B cell (primary cell): ENCODE results near the gene FURIN. TPM values are rescaled to one million over a fixed set of nuclear protein-coding genes. Genes with fewer than 3 reads are reported as not detected.

Source experiments
- ATAC-seq: fragments of 200-7000 bp; cut with Tn5 transposase; one replicate; pipeline ENCODE4 v1.10.0; 2021; ENCODE audit warnings: low read depth, mild to moderate bottlenecking, moderate number of reproducible peaks, moderate library complexity
- CTCF ChIA-PET: fragments of 350-600 bp; sonication (Branson Sonifier 250); formaldehyde crosslinking; loops from one replicate; lab custom pipeline; 2021; ENCODE audit warnings: antibody characterized with exemption, inconsistent platforms; lab: Charles Lee
- POLR2A ChIA-PET: fragments of 350-600 bp; sonication (Branson Sonifier 250); formaldehyde crosslinking; loops from one replicate; lab custom pipeline; 2021; ENCODE audit warnings: antibody characterized with exemption; lab: Charles Lee
- DNase-seq: peaks from one replicate; pipeline ENCODE4 v3.0.0; 2013
- H2AFZ ChIP-seq: 2 replicates; pipeline ENCODE4 v1.6.1; 2012; ENCODE audit warnings: mild to moderate bottlenecking, low read depth, low read length; ENCODE audit not compliant: insufficient read depth, poor library complexity, severe bottlenecking
- H3K27ac ChIP-seq, 2 donors: 1 replicate in 1 of 2; 2 replicates in 1 of 2; pipeline ENCODE4 v1.5.1; 2012 to 2013; ENCODE audit warnings: low read length in 2 of 2, mild to moderate bottlenecking in 2 of 2, moderate library complexity in 1 of 2
- H3K27me3 ChIP-seq, 4 experiments: fragments of 200-600 bp in 1 of 4; sonication (generic) in 1 of 4; replicated peaks in 1 of 4; 1 replicate in 2 of 4; 2 replicates in 2 of 4; pipeline versions ENCODE4 v1.6.1 to v1.7.0; 2013 to 2016; ENCODE audit warnings: low read length in 3 of 4, mild to moderate bottlenecking in 2 of 4, mixed read lengths in 1 of 4, moderate library complexity in 1 of 4; ENCODE audit not compliant: insufficient read depth in 4 of 4, control insufficient read depth in 3 of 4; ENCODE audit errors: control extremely low read depth in 1 of 4
- H3K36me3 ChIP-seq, 2 experiments: replicated peaks in 1 of 2; 1 replicate in 1 of 2; 2 replicates in 1 of 2; pipeline versions ENCODE4 v1.6.1 to v1.7.1; 2013; ENCODE audit warnings: low read length in 1 of 2; ENCODE audit not compliant: insufficient read depth in 2 of 2, control insufficient read depth in 1 of 2; ENCODE audit errors: control extremely low read depth in 1 of 2, extremely low read depth in 1 of 2
- H3K4me1 ChIP-seq, 2 donors: fragments of 200-600 bp in 1 of 2; sonication (generic) in 1 of 2; 1 replicate in 1 of 2; 2 replicates in 1 of 2; pipeline versions ENCODE4 v1.5.1 to v1.6.1; 2013 to 2017; ENCODE audit warnings: low read length in 2 of 2; ENCODE audit not compliant: control insufficient read depth in 2 of 2, insufficient read depth in 2 of 2
- H3K4me2 ChIP-seq: replicated peaks from 2 replicates; pipeline ENCODE3; 2012; ENCODE audit warnings: mild to moderate bottlenecking, low read depth, low read length; ENCODE audit not compliant: poor library complexity, severe bottlenecking
- H3K4me3 ChIP-seq, 5 experiments: fragments of 200-600 bp in 1 of 5; sonication (generic) in 1 of 5; 1 replicate in 3 of 5; 2 replicates in 2 of 5; pipeline versions ENCODE4 v1.5.1 to v1.7.0; 2011 to 2016; ENCODE audit warnings: low read length in 4 of 5, mild to moderate bottlenecking in 4 of 5, low read depth in 2 of 5, control low read depth in 1 of 5, moderate library complexity in 1 of 5; ENCODE audit not compliant: insufficient read depth in 1 of 5; ENCODE audit errors: control extremely low read depth in 1 of 5, extremely low read depth in 1 of 5
- H3K79me2 ChIP-seq: fragments of 200-600 bp; sonication (generic); one replicate; pipeline ENCODE4 v1.6.0; 2016; ENCODE audit warnings: low read length; ENCODE audit not compliant: control insufficient read depth, insufficient read depth
- H3K9ac ChIP-seq: fragments of 200-600 bp; sonication (generic); 2 replicates; pipeline ENCODE4 v1.6.1; 2017; ENCODE audit warnings: mild to moderate bottlenecking, low read length, moderate library complexity
- H3K9me3 ChIP-seq, 3 donors: one replicate each; pipeline versions ENCODE4 v1.6.1 to v1.7.1; 2013; ENCODE audit warnings: low read length in 2 of 3; ENCODE audit not compliant: control insufficient read depth in 2 of 3, insufficient read depth in 1 of 3; ENCODE audit errors: control extremely low read depth in 1 of 3
- H4K20me1 ChIP-seq: 2 replicates; pipeline ENCODE4 v1.6.0; 2012; ENCODE audit warnings: mild to moderate bottlenecking, low read length; ENCODE audit not compliant: insufficient read depth, control insufficient read depth, poor library complexity, severe bottlenecking
- H3K27ac Mint-ChIP-seq: one replicate; pipeline ENCODE4 v1.8.0; 2021; ENCODE audit warnings: mixed read lengths
- H3K27me3 Mint-ChIP-seq: one replicate; pipeline ENCODE4 v1.8.0; 2021; ENCODE audit warnings: mixed read lengths
- H3K4me1 Mint-ChIP-seq: one replicate; pipeline ENCODE4 v1.8.0; 2021; ENCODE audit warnings: mixed read lengths
- H3K4me3 Mint-ChIP-seq: one replicate; pipeline ENCODE4 v1.8.0; 2021; ENCODE audit warnings: mixed read lengths
- H3K9me3 Mint-ChIP-seq: one replicate; pipeline ENCODE4 v1.8.0; 2022; ENCODE audit warnings: mixed read lengths; ENCODE audit not compliant: insufficient read depth
- CTCF ChIP-seq: fragments of 200-600 bp; IDR thresholded peaks from one replicate; pipeline ENCODE4 v1.8.0; 2022; ENCODE audit warnings: antibody characterized with exemption, mild to moderate bottlenecking
- EZH2 ChIP-seq: IDR thresholded peaks from 2 replicates; pipeline ENCODE4 v1.6.1; 2012; ENCODE audit warnings: borderline replicate concordance, low read depth, mild to moderate bottlenecking, moderate library complexity, low read length; ENCODE audit not compliant: insufficient read depth, poor library complexity, severe bottlenecking
- WGBS: methylation state at CpG from one replicate; pipeline ENCODE4 v1.1.5; 2013; ENCODE audit warnings: missing lambda C conversion rate; ENCODE audit not compliant: insufficient coverage; 5-methylcytosine and 5-hydroxymethylcytosine counted together
- intact Hi-C: fragments of 100-400 bp; cut with micrococcal nuclease; formaldehyde crosslinking; loops from one replicate; pipeline ENCODE4 v1.10.0; 2022
- polyA plus RNA-seq: library from polyadenylated mRNA; depleted of rRNA; stranded (reverse); fragments of >200 nt; gene quantifications from 2 replicates; pipeline ENCODE4 v1.2.3, GENCODE V29; 2012
- total RNA-seq, 2 donors: library from RNA; stranded (reverse); fragments of 120-200 nt in 1 of 2; gene quantifications; 1 replicate in 1 of 2; 2 replicates in 1 of 2; pipeline versions ENCODE4 v1.2.3 to v1.2.4, GENCODE V29; 2013 to 2022

Gene FURIN
- total and polyA plus RNA-seq, 2 donors (not counting 1 experiment from before 2014, with no cell fraction given), result 31.6 to 66.7 TPM

GRCh38 chr15:90883976-90884718 is 15.8 kb downstream of the FURIN start, which contains the start of gene FES:
Gene FES, plus strand, starts transcription at chr15:90884504. Its CDS starts 542 bp downstream, at chr15:90885046.
- H3K4me2 ChIP-seq, result peak within 1 kb of the TSS; percentile 94
- Mint-ChIP-seq H3K4me1 (peaks cover 22% of the 10 kb centered on the region), H3K9me3 (no peaks in the 10 kb centered on the region), H3K4me3 (peak within 1 kb of the TSS; percentile 80), H3K27me3 (no peaks in the 10 kb centered on the region), H3K27ac (peak within 1 kb of the TSS; percentile 88)
- TF ChIP-seq CTCF (no peak), EZH2 (no peak)
- WGBS, result 3% methylated on average over 56 of the region's 58 CpGs
- H2AFZ ChIP-seq, result peak within 1 kb of the TSS; percentile 93
- H3K27ac ChIP-seq, result peak within 1 kb of the TSS; percentile 33 to 75
- peak within 1 kb of the TSS; percentile 51 to 65 (median 56) for H3K4me3 ChIP-seq
- DNase-seq (peak; percentile 39), ATAC-seq (peak; percentile 37)
- H3K9ac ChIP-seq, result peak within 1 kb of the TSS; percentile 70
- H3K4me1 ChIP-seq, result peaks cover 25 to 32% of the 10 kb centered on the region in 2 donors
- peaks cover 24% of the 10 kb centered on the region for H3K79me2 ChIP-seq
- H4K20me1 ChIP-seq, result peaks cover 12% of the 10 kb centered on the region
- peaks cover 0 to 35% of the 10 kb centered on the region in 2 experiments for H3K36me3 ChIP-seq
- no peaks in the 10 kb centered on the region for H3K27me3 ChIP-seq
- intact Hi-C loops, result no loop called here
- ChIA-PET CTCF (interaction anchor here (1.1 to 4.7 kb wide), 25 partner anchors 10 to 402 kb away, joined by 3 to 158 read pairs (median 11); partner anchors contain the start of genes FURIN, HDDC3, MAN2A2 and UNC45A), POLR2A (interaction anchor here (0.5 to 2.1 kb wide), 9 partner anchors 14 to 336 kb away, joined by 3 to 11 read pairs (median 4); partner anchors contain the start of genes BLM, HDDC3, MAN2A2 and UNC45A)
- no peaks in the 10 kb centered on the region for H3K9me3 ChIP-seq
